ENCODE results near the gene EMILIN1. TPM values are rescaled to one million over a fixed set of nuclear protein-coding genes. Genes with fewer than 3 reads are reported as not detected.
"Not testable (repeated sequence)": the region's sequence is repeated elsewhere in the genome, so short reads cannot be mapped to it uniquely, and the experiment has no call there.

The EMILIN1 gene
- total RNA-seq, 1 donor from 2014 or later, result 0.87 TPM

DNA sequence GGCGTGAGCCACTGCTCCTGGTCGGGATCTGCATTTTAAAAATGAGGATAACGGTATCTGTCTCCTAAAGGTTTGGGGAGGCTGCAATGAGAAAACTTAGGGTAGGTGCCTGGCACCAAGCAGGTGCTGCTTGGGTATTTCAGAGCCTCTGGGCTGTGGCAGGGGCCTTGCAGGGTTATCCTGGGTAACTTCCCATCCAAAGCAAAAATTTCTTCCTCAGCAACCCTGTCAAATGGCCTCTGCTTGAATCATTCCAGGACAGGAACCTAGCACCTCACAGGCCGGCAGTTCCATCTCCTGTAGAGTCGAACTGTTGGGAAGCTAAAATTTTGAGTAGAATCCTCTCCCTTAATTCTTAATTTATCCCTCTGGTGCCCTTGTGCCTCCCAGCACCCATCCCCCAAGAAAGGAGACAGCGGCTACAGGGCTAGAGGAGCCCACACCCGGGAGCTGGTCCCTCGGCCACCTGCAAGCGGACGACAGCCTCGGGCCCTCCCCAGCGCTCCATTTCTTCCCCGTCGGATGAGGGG, 39.6 kb downstream of the EMILIN1 start:
- Mint-ChIP-seq H3K4me1 (ENCODE audit: low read depth) (peaks cover 8% of the 10 kb centered on the region), H3K27ac (no peak overlapping the region), H3K36me3 (ENCODE audit: low read depth) (no peaks in the 10 kb centered on the region), H3K4me3 (ENCODE audit: low read depth) (peak overlapping the region; percentile 62), H3K9me3 (no peaks in the 10 kb centered on the region), H3K27me3 (ENCODE audit: low read depth) (peaks cover 37% of the 10 kb centered on the region)
- no peak for DNase-seq (ENCODE audit: low spot score)
- intact Hi-C loops (cut with micrococcal nuclease), result no loop called here

DNA sequence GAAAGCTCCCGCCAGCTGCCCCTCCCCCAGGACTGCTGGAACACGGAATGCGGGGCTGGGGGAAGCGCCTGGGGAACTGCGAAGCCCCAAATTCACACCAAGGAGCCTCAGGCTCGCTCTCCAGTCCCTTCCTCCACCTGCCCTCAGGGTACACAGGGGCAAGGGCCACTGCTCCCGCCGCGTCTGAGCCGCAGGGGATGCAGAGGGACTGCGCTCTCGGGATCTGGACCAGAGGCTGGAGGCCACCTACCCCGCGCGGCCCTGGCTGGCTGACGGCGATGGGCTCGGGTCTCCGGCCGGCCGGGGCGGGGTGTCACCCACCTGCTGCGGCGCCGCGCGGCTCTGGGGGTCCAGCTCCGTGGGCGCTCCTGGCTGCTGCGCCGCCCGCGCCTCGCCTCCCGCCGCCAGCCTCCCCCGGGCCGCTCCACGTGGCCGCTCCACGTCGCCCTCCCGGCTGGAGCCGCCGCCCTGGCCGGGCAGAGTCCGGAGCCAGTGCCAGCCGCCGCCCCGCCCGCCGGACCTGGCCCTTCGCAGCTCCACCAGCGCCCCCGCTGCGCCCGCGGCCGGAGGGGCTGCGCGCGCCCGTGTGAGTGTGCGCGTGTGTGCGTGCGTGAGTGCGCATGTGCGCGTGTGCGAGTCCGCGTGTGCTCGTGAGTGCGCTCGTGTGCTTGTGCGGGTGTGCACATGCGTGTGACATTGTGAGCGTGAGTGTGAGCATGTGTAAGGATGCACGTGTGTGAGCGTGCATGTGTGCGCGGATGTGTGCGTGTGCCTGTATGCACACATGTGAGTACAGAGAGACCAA, 40.3 kb downstream of the EMILIN1 start, which contains the start of gene CGREF1:
TSS of gene CGREF1 (minus strand) at position 604 of the 805 bp plus-strand sequence. CDS start 14,762 bp downstream, outside the sequence.
- Mint-ChIP-seq H3K36me3 (ENCODE audit: low read depth) (no peaks in the 10 kb centered on the region), H3K27me3 (ENCODE audit: low read depth) (peaks cover 39% of the 10 kb centered on the region), H3K27ac (peak within 1 kb of the TSS; percentile 36), H3K4me3 (ENCODE audit: low read depth) (peak within 1 kb of the TSS; percentile 77), H3K4me1 (ENCODE audit: low read depth) (peaks cover 12% of the 10 kb centered on the region), H3K9me3 (no peaks in the 10 kb centered on the region)
- no peak for DNase-seq (ENCODE audit: low spot score)
- intact Hi-C loops (cut with micrococcal nuclease), result no loop called here

DNA sequence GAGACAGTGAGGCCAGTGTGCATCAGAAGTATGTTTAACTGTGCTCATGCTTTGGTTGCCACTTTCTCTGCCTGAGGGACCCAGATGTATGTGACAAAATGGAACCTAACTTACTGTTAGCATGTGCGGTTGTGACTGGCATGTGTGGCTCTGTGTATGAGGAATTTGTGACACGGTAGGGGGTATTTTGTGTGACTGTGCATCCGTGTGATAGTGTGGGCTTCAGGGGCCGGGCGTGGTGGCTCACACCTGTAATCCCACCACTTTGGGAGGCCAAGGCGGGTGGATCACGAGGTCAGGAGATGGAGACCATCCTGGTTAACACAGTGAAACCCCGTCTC, 40.9 kb downstream of the EMILIN1 start:
- peaks cover 39% of the 10 kb centered on the region for H3K27me3 Mint-ChIP-seq (ENCODE audit: low read depth)
- peak overlapping the region; percentile 77 for H3K4me3 Mint-ChIP-seq (ENCODE audit: low read depth)
- peak overlapping the region; percentile 36 for H3K27ac Mint-ChIP-seq
- intact Hi-C loops (cut with micrococcal nuclease); H3K36me3 Mint-ChIP-seq (ENCODE audit: low read depth); H3K9me3 Mint-ChIP-seq; DNase-seq (ENCODE audit: low spot score): not testable (repeated sequence)
- peaks cover 17% of the 10 kb centered on the region for H3K4me1 Mint-ChIP-seq (ENCODE audit: low read depth)

DNA sequence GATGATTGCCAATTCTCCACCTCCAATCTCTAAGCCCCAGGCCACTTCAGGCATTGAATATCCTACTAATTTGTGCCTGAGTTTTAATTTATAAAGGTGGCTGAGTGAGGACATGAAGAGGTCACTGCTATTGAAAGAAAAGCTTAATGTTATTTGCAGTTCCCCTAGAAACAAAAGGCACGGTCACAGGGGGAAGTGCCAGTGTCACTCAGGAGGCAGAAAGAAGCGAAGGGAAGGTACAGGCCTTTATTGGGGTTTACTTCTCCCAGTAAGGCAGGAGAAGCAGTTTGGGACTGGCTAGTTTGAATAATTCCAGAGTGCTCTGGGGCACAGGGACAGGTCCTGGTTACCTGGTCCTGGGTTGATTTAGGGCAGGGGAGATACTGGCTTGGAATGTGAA, 43.5 kb downstream of the EMILIN1 start:
- Mint-ChIP-seq H3K4me3 (ENCODE audit: low read depth) (no peak overlapping the region), H3K4me1 (ENCODE audit: low read depth) (peaks cover 17% of the 10 kb centered on the region), H3K36me3 (ENCODE audit: low read depth) (no peaks in the 10 kb centered on the region), H3K9me3 (no peaks in the 10 kb centered on the region), H3K27me3 (ENCODE audit: low read depth) (peaks cover 39% of the 10 kb centered on the region), H3K27ac (no peak overlapping the region)
- intact Hi-C loops (cut with micrococcal nuclease), result no loop called here
- no peak for DNase-seq (ENCODE audit: low spot score)

DNA sequence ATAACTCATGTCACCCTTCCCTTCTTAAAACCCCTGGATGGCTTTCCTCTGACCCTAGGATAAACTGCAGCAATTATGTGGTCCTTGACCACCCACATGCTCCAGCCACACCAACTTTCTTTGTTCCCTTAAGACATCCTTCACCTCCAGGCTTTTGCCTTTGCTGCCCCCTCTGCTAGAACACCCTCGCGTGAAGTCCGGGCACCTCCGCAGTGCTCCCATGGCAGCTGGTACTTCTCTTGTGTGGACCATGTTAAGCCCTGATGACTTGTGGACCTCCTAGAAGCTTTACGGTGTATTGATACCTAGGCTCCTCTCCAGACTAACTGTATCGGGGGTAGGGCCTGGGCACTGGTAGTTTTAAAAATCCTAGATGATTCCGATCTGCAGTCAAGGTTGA, 44.4 kb downstream of the EMILIN1 start:
- H3K36me3 Mint-ChIP-seq (ENCODE audit: low read depth), result no peaks in the 10 kb centered on the region
- no peaks in the 10 kb centered on the region for H3K9me3 Mint-ChIP-seq
- peak overlapping the region; percentile 80 for H3K4me3 Mint-ChIP-seq (ENCODE audit: low read depth)
- intact Hi-C loops (cut with micrococcal nuclease), result loop anchor here (1.0 kb wide), 1 partner anchor 12 kb away; the partner anchor contains the start of gene PREB
- no peak for DNase-seq (ENCODE audit: low spot score)
- H3K4me1 Mint-ChIP-seq (ENCODE audit: low read depth), result peaks cover 17% of the 10 kb centered on the region
- H3K27me3 Mint-ChIP-seq (ENCODE audit: low read depth), result peaks cover 33% of the 10 kb centered on the region
- no peak overlapping the region for H3K27ac Mint-ChIP-seq

DNA sequence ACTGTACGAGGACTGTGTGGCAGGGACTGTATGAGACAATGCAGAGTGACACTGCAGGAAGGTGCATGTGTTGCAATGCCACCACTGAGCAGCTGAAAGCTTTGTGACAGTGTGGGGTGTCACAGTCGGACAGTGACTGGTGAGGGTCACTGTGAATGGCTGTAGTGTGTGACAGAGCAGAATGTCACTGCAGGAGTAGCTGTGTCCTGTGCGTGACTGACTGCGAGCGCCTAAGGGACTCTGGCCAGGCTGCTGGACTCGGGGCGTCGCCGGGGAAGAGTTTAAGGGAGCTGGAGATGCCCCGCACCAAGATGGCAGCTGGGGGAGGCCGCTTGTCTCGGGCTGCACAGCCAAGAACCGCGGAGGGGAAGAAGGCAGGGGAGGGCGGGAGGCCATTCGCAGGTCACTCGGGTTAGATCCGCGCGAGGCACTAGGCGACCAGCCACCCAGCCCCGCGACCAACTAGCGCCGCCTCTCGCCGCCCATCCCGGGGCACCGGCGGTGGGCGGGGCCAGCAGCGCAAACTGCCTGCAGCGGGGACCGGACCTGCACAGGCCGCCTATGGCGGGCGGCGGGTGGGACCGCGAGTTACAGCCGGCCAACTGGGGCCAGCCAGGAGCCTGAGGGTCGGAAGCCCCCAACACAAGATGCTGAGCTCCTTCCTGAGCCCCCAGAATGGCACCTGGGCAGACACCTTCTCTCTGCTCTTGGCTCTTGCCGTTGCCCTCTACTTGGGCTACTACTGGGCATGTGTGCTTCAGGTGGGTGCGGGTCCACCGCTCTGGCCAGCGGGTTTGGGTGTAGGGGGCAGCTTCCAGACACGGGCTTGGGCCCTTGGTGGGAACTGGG, 45.1 kb downstream of the EMILIN1 start, which contains the start of gene ABHD1:
TSS of gene ABHD1 (plus strand) at position 514 of the 849 bp plus-strand sequence. CDS start at position 648, 134 bp downstream.
- Mint-ChIP-seq H3K36me3 (ENCODE audit: low read depth) (no peaks in the 10 kb centered on the region), H3K27ac (peak within 1 kb of the TSS; percentile 62), H3K4me3 (ENCODE audit: low read depth) (peak within 1 kb of the TSS; percentile 80), H3K9me3 (no peaks in the 10 kb centered on the region), H3K27me3 (ENCODE audit: low read depth) (peaks cover 30% of the 10 kb centered on the region), H3K4me1 (ENCODE audit: low read depth) (peaks cover 17% of the 10 kb centered on the region)
- peak; percentile 58 for DNase-seq (ENCODE audit: low spot score)
- intact Hi-C loops (cut with micrococcal nuclease), result loop anchor here (1.0 kb wide), 1 partner anchor 11 kb away; the partner anchor contains the start of gene PREB

DNA sequence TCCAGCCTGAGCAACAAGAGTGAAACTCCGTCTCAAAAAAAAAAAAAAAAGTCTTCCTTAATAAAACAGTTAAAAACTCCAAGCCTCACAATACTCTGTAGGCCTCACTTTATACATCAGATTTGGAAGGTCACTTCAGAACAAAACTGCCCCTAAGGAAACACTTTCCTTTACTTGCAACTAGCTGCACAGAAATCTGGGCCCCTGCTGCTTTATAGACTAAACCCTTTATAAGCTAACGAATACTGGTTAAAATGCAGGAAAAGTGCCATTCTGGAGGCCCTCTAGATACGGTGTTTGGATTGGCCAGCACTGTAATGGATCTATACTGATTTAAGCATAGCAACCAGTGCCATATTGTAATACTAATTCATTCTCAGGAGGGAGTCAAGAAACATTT, 46.7 kb downstream of the EMILIN1 start:
- intact Hi-C loops (cut with micrococcal nuclease), result no loop called here
- Mint-ChIP-seq H3K27ac (no peak overlapping the region), H3K36me3 (ENCODE audit: low read depth) (peaks cover 13% of the 10 kb centered on the region)

DNA sequence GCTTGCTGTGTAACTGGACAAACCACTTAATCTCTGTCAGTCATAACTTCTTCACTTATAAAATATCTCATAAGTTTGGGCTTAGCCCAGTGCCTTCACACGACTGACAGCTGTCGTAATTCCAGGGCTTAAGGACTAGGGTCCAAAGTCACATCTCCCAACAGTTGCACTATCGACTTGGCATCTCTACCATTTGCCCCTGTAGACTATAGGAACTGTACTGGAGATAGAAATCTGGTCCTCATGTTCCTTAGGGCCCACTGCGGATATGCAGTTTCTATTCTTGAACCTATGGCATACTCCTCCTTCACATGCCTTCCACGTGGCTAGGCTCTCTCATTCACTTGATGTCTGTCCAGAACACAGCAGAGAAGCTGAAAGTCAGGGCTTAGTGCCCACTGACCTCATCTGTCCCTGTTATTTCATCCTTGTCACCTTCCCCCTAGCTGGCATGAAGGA, 47.9 kb downstream of the EMILIN1 start:
- no peaks in the 10 kb centered on the region for H3K9me3 Mint-ChIP-seq

More for the DNA sequence above, 46.7 kb downstream of the EMILIN1 start:
- H3K9me3 Mint-ChIP-seq, result no peaks in the 10 kb centered on the region
- peaks cover 19% of the 10 kb centered on the region for H3K27me3 Mint-ChIP-seq (ENCODE audit: low read depth)
- H3K4me3 Mint-ChIP-seq (ENCODE audit: low read depth), result no peak overlapping the region
- no peak for DNase-seq (ENCODE audit: low spot score)
- peaks cover 12% of the 10 kb centered on the region for H3K4me1 Mint-ChIP-seq (ENCODE audit: low read depth)

DNA sequence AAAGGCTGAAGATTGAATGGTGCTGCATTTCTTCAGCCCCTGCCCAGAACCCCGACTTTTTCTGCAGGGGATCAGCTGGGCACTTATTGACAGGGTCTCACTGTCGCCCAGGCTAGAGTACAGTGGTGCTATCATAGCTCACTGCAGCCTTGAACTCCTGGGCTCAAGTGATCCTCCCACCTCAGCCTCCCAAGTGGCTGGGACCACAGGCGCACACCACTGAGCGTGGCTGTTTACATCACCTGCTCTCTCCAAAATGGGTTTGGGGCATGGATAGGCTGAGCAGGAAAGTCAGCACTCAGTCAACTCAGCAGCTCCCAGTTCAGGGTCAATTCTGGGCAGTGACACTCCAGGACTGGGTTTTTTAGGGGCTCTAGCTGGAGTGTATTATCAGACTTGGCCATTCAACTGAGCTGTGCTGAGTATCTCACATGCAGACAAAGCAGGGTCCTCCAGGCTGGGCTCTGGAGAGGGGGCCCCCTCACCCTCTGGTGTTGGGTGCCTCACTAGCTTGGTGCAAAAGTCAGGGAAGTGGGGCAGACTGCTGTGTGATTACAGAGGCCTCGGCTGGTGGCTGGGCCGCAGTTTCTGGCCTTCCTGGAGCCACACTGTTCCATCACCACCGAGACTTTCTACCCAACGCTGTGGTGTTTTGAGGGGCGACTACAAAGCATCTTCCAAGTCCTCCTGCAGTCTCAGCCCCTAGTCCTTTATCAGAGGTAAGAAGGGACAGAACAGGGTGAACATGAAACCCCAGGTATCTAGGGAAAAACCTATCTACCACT, 49.7 kb downstream of the EMILIN1 start:
- no peak overlapping the region for H3K4me3 Mint-ChIP-seq (ENCODE audit: low read depth)
- peaks cover 40% of the 10 kb centered on the region for H3K36me3 Mint-ChIP-seq (ENCODE audit: low read depth)
- intact Hi-C loops (cut with micrococcal nuclease), result no loop called here
- no peak for DNase-seq (ENCODE audit: low spot score)
- peaks cover 12% of the 10 kb centered on the region for H3K4me1 Mint-ChIP-seq (ENCODE audit: low read depth)
- H3K27me3 Mint-ChIP-seq (ENCODE audit: low read depth), result peaks cover 1% of the 10 kb centered on the region
- H3K9me3 Mint-ChIP-seq, result no peaks in the 10 kb centered on the region
- no peak overlapping the region for H3K27ac Mint-ChIP-seq

More for the DNA sequence above, 47.9 kb downstream of the EMILIN1 start:
- Mint-ChIP-seq H3K27me3 (ENCODE audit: low read depth) (peaks cover 12% of the 10 kb centered on the region), H3K36me3 (ENCODE audit: low read depth) (peaks cover 25% of the 10 kb centered on the region), H3K4me3 (ENCODE audit: low read depth) (no peak overlapping the region), H3K27ac (no peak overlapping the region), H3K4me1 (ENCODE audit: low read depth) (peaks cover 12% of the 10 kb centered on the region)
- DNase-seq (ENCODE audit: low spot score), result no peak
- intact Hi-C loops (cut with micrococcal nuclease), result no loop called here

DNA sequence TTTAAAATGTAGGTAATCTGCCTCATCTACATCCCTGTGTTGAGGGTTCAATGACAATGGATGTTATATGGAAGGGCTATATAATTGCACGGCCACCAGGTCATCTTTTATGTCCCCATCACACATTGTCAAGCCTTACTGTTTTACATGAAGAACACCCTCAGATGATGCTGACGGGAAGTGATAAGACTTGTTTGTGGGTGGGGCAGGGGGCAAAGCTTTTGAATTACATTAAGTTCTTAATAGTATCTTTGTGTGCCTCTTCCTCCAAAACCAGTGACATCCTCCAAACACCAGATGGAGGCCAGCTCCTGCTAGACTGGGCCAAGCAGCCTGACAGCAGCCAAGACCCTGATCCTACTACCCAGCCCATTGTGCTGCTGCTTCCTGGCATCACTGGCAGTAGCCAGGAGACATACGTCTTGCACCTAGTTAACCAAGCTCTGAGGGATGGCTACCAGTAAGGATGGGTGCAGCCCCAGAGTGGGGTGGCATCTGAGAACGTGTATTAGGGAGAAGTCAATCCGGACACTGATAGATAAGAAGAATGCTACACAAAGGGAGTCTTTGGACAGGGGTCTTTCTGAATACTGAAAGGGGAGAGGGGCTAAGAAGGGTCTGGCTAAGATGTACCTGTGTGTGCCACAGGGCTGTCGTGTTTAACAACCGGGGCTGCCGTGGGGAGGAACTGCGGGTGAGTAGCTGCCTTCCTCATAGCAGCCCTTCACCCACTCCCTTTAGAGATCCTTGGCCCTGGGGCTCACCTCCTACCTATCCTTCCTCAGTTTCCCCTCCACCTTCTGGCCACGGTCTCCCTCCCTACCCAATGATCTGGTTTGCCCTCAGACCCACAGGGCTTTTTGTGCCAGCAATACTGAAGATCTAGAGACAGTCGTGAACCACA, 50.5 kb downstream of the EMILIN1 start:
- Mint-ChIP-seq H3K4me3 (ENCODE audit: low read depth) (no peak overlapping the region), H3K9me3 (no peaks in the 10 kb centered on the region), H3K27ac (no peak overlapping the region), H3K27me3 (ENCODE audit: low read depth) (no peaks in the 10 kb centered on the region), H3K36me3 (ENCODE audit: low read depth) (peaks cover 46% of the 10 kb centered on the region), H3K4me1 (ENCODE audit: low read depth) (peaks cover 14% of the 10 kb centered on the region)
- DNase-seq (ENCODE audit: low spot score), result no peak
- intact Hi-C loops (cut with micrococcal nuclease), result no loop called here

DNA sequence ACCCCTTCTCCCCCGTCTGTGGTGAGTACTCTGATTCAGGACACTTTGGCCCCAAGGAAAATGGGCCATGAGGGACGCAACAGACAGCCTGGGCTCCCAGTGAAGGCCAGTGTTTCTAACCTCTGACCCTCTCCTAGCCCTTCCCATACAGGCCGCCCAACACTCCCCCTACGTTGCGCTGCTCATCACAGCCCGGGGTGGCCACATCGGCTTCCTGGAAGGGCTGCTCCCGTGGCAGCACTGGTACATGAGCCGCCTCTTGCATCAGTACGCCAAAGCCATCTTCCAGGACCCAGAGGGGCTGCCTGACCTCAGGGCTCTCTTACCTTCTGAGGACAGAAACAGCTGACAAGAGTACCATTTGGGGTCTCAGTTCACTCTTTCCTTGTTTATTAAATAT, 52.0 kb downstream of the EMILIN1 start:
- no peak for DNase-seq (ENCODE audit: low spot score)
- intact Hi-C loops (cut with micrococcal nuclease), result no loop called here
- peaks cover 49% of the 10 kb centered on the region for H3K36me3 Mint-ChIP-seq (ENCODE audit: low read depth)

More for the DNA sequence above, 52.0 kb downstream of the EMILIN1 start:
- Mint-ChIP-seq H3K27ac (no peak overlapping the region), H3K4me3 (ENCODE audit: low read depth) (no peak overlapping the region), H3K27me3 (ENCODE audit: low read depth) (no peaks in the 10 kb centered on the region), H3K9me3 (no peaks in the 10 kb centered on the region), H3K4me1 (ENCODE audit: low read depth) (peaks cover 10% of the 10 kb centered on the region)
